Adipocyte (in vitro differentiated cells): ENCODE measurements around the gene GCDH.
A peak's percentile ranks its signal among the peaks of the same experiment; 100 is the strongest.

Experiments used
- DNase-seq: peaks from one replicate; pipeline ENCODE4 v3.0.0-alpha.2; 2015; ENCODE audit warnings: low read depth
- H3K27me3 ChIP-seq: replicated peaks from 2 replicates; pipeline ENCODE4 v1.7.0; 2013; ENCODE audit warnings: mild to moderate bottlenecking, low read length, moderate library complexity; ENCODE audit not compliant: control insufficient read depth, insufficient read depth
- H3K36me3 ChIP-seq: 2 replicates; pipeline ENCODE4 v1.7.0; 2013; ENCODE audit warnings: low read length, mild to moderate bottlenecking, moderate library complexity; ENCODE audit not compliant: control insufficient read depth, insufficient read depth, severe bottlenecking
- H3K4me1 ChIP-seq: 2 replicates; pipeline ENCODE4 v1.7.0; 2013; ENCODE audit warnings: mild to moderate bottlenecking, low read length, moderate library complexity; ENCODE audit not compliant: control insufficient read depth, insufficient read depth
- H3K4me3 ChIP-seq: 2 replicates; pipeline ENCODE4 v1.7.0; 2013; ENCODE audit warnings: mild to moderate bottlenecking, low read length, moderate library complexity
- H3K9ac ChIP-seq: 2 replicates; pipeline ENCODE4 v1.7.0; 2013; ENCODE audit warnings: mild to moderate bottlenecking, low read length, moderate library complexity
- H3K9me3 ChIP-seq: 2 replicates; pipeline ENCODE4 v1.7.0; 2013; ENCODE audit warnings: mild to moderate bottlenecking, low read length, moderate library complexity; ENCODE audit not compliant: control insufficient read depth

Gene GCDH

DNA sequence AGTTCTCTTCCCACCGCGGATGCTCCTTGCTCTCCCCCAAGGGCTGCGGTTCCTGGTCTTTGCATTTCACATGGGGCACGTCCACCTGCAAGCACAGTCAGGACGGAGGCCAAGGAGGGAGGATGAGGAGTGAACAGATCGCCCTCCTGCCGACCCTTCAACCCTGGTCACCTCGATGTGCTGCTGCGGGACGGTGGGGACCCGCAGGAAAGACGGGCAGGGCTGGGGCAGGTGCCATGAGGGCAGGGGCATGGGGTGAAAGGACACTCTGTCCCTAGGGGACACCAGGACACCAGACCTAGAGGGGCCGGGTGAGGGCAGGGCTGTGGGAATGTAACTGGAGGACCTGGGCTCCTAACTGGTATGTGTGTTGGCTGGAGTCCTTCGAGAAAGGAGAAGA, 27.3 kb downstream of the GCDH start:
- H3K4me1 ChIP-seq: peaks cover 10% of the 10 kb centered on the region
- no peak for DNase-seq
- H3K9ac ChIP-seq: no peak overlapping the region
- H3K36me3 ChIP-seq: peaks cover 11% of the 10 kb centered on the region
- H3K27me3 ChIP-seq: no peaks in the 10 kb centered on the region
- H3K4me3 ChIP-seq: no peak overlapping the region
- H3K9me3 ChIP-seq: no peaks in the 10 kb centered on the region

DNA sequence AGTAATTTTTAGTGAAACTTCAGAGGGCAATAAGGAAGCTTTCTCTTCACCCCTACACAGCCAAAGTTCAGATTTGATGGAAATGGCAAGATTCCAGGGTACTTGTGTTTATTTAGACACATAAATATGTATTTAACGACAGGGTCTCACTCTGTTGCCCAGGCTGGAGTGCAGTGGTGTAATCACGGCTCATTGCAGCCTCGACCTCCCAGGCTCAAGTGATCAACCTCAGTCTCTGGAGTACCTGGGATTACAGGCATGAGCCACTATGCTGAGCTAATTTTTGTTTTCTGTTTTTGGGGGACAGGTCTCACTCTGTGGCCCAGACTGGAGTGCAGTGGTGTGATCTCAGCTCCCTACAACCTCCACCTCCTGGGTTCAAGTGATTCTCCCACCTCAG, 30.1 kb downstream of the GCDH start:
- Histone ChIP-seq H3K4me3 (no peak overlapping the region), H3K4me1 (peaks cover 3% of the 10 kb centered on the region), H3K36me3 (peaks cover 31% of the 10 kb centered on the region), H3K9me3 (no peaks in the 10 kb centered on the region), H3K9ac (no peak overlapping the region), H3K27me3 (no peaks in the 10 kb centered on the region)
- DNase-seq: no peak

DNA sequence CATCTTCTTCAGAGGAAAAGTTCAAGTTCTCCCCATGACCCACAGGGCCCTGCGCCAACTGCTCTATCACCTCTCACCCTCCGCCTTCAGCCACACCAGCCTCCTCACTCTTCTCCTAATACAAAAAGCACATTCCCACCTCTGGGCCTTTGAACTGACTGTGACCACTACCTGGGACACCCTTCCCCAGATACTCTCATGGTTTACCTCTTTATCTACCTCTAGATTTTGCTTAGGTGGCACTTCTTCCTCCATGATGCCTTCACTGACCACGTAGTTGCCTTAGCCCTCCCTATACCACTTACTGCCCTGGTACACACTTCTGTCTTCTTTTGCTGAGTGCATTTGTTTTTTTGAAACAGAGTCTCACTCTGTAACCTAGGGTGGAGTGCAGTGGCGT, 32.0 kb downstream of the GCDH start:
- Histone ChIP-seq H3K9me3 (no peaks in the 10 kb centered on the region), H3K4me1 (peaks cover 3% of the 10 kb centered on the region), H3K36me3 (peaks cover 46% of the 10 kb centered on the region), H3K4me3 (no peak overlapping the region), H3K27me3 (no peaks in the 10 kb centered on the region), H3K9ac (no peak overlapping the region)
- DNase-seq: no peak

DNA sequence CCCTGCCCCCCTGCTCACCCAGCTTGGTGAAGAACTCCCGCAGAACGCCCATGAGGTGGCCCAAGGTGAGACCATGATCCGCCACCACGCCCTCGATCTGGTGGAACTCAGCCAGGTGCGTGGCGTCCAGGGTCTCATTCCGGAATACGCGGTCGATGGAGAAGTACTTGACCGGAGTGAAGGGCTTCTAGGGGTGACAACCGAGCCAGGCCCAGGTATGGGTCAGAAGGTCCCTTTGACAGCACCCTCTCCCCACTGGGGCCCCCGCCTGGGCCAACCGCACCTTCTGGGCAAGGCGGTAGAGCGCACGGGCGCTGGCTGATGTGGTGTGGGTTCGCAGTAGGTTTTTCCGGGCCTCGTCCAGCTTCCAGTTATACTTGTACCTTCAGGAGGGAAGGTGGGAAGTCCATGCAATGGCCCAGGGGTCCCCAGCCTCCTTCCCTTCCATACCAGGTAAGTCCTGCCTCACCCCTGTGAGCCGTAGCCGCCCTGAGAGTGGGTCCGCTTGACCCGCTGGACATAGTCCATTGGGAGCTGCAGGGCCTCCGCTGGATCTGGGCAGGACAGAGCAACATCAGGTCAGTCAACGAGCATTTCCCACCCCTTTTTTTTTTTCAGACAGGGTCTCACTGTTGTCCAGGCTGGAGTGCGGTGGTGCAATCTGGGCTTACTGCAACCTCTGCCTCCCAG, 33.8 kb downstream of the GCDH start:
- Histone ChIP-seq H3K27me3 (no peaks in the 10 kb centered on the region), H3K9me3 (no peaks in the 10 kb centered on the region), H3K9ac (no peak overlapping the region), H3K4me3 (no peak overlapping the region), H3K36me3 (peaks cover 63% of the 10 kb centered on the region), H3K4me1 (no peaks in the 10 kb centered on the region)
- no peak for DNase-seq

DNA sequence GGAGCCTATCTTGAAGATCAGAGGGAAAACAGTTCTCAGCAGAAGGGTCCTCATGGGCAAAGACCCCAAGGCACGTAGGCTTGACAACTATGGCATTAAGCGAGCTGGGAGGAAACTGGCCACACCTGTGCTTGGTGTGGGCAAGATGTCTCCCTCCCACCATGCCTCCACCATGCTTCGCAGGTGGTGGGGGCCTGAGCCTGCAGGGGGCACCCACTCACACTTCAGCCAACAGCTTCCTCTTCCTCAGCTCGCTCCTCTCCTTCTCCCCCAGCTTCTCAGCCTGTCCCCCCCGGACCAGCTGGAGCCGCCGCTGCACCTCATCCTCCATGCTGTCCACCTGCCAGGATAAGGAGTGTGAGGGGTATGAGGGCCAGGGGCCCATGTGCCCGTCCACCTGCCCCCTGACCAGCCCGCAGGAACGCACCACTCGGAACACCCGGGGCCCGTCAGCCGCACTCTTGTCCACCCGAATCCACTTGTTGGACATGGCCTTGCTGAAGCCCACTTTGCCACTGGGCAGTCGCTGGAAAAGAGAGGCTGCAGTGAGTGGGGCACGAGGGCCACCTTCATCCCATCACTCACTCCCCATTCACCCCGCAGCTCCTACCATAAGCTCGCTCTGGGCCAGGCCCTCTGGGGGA, 39.2 kb downstream of the GCDH start:
- DNase-seq: no peak
- Histone ChIP-seq H3K4me1 (peaks cover 14% of the 10 kb centered on the region), H3K4me3 (no peak overlapping the region), H3K36me3 (peaks cover 46% of the 10 kb centered on the region), H3K27me3 (no peaks in the 10 kb centered on the region), H3K9ac (no peak overlapping the region), H3K9me3 (no peaks in the 10 kb centered on the region)

DNA sequence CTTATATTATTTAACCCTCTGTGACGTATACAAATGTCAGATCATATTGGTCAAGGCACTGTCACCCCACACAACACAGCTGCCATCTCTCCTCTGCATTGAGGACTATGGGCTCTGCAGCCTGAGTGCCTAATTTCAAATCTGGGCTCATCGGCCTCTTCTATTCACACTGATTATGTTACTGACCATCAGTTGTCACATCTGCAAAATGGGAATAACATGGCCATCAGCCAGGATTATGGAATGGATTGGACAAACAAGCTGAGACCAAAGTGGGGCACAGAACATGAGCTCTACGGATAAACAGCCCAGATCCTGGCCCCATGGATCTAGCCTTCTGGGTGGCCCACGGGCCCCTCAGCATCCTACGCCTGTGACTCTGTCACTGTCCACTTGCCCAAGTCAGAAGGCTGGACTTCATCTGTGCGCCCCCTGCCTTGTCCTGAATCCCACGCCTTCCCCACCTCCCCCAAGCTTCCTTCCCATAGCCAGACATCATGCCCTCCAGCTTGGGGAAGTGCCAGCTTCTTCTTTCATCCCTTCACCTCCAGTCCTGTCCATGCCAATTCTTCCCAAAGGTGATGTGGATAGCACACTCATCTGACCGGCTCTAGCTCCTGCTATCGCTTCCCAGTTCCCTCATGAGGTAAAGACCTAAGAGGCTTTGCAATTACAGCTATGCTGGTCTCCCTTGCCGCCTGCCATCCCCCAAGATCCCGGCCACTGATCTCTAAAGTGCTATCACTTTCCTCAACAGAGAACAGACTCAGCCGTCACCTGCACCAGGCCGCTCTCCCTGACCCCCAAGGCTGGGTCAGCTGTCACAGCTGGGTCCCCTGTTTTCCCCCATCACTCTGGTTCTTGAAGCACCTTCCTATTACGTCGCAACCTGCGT, 41.7 kb downstream of the GCDH start:
- Histone ChIP-seq H3K27me3 (no peaks in the 10 kb centered on the region), H3K4me3 (peak overlapping the region; percentile 92), H3K9ac (peak overlapping the region; percentile 95), H3K9me3 (no peaks in the 10 kb centered on the region), H3K4me1 (peaks cover 18% of the 10 kb centered on the region), H3K36me3 (peaks cover 33% of the 10 kb centered on the region)
- DNase-seq: no peak

DNA sequence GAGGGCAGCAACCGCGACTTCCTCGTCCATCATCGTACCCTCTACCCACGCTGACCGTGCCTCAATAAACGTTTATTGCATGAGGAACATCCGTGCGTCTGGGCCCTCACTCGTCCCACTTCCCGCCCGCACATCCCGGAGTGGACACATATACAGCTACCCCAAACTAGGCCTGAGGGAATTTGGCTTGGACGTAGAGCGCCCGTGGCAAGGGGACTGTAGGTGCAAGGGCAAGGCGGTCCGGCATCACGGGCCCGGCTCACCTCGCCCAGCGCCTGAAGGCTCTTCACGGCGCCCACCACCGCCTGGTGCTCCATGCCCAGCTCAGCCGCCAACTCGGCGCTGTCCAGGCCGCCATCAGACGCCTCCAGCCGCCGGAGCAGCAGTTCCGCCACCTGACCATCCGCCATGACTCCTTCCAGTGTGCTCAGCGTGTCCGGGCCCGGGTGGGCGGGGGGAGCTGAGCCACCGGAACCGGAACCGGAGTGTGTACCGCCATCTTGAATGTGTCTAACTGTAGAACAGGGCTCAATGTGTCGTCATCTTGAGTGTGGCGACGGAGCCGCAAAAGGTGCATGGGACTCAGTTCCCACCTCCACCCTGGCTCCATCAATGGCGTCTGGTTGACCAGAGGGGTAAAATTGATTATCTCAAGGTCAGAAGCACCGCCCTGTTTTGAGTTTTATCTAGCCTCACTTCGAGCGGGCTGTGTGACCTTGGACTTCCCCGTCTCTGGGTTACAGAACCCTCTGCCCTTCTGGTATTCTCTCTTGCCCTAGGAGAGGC, 42.5 kb downstream of the GCDH start, which contains the start of gene FARSA:
TSS of gene FARSA (minus strand) at position 425 of the 786 bp plus-strand sequence. CDS start at position 410, 15 bp downstream.
- peak; percentile 97 for DNase-seq
- Histone ChIP-seq H3K27me3 (no peaks in the 10 kb centered on the region), H3K9ac (peak within 1 kb of the TSS; percentile 95), H3K4me3 (peak within 1 kb of the TSS; percentile 92), H3K4me1 (peaks cover 21% of the 10 kb centered on the region), H3K9me3 (no peaks in the 10 kb centered on the region), H3K36me3 (peaks cover 25% of the 10 kb centered on the region)

DNA sequence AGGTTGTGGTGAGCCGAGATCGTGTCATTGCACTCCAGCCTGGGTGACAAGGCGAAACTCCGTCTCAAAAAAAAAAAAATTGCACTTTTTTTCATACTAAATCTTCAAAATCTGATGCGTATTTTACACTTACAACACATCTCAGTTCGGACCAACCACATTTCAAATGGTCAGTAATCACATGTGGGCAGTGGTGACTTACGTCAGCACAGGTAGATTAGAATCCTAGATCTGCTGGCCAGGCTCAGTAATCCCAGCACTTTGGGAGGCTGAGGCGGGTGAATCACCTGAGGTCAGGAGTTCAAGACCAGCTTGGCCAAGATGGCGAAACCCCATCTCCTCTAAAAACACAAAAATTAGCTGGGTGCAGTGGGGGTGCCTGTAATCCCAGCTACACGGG, 44.1 kb downstream of the GCDH start:
- Histone ChIP-seq H3K4me3 (no peak overlapping the region), H3K27me3 (no peaks in the 10 kb centered on the region), H3K9me3 (no peaks in the 10 kb centered on the region), H3K36me3 (peaks cover 20% of the 10 kb centered on the region), H3K4me1 (peaks cover 30% of the 10 kb centered on the region), H3K9ac (no peak overlapping the region)
- no peak for DNase-seq

DNA sequence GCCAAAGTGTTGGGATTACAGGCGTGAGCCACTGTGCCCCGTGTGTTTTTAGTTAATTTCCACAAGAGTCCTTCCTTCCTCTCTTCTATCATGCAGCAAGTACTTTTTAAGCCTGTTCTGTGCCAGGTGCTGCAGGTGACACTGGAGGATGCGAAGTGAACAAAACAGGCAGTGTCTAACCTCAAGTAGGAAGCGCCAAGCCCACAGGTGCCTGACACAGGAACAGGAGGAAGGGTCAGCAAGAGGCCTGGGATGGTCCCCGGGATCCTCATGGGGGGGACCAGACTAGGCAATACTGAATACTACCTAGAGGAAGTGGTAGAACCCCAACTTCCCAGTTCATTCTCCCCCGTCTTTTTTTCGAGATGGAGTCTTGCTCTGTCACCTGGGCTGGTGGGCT, 45.6 kb downstream of the GCDH start:
- no peaks in the 10 kb centered on the region for H3K27me3 ChIP-seq
- H3K36me3 ChIP-seq: peaks cover 26% of the 10 kb centered on the region
- no peak overlapping the region for H3K4me3 ChIP-seq
- H3K9me3 ChIP-seq: no peaks in the 10 kb centered on the region
- no peak overlapping the region for H3K9ac ChIP-seq
- peaks cover 39% of the 10 kb centered on the region for H3K4me1 ChIP-seq
- DNase-seq: no peak

DNA sequence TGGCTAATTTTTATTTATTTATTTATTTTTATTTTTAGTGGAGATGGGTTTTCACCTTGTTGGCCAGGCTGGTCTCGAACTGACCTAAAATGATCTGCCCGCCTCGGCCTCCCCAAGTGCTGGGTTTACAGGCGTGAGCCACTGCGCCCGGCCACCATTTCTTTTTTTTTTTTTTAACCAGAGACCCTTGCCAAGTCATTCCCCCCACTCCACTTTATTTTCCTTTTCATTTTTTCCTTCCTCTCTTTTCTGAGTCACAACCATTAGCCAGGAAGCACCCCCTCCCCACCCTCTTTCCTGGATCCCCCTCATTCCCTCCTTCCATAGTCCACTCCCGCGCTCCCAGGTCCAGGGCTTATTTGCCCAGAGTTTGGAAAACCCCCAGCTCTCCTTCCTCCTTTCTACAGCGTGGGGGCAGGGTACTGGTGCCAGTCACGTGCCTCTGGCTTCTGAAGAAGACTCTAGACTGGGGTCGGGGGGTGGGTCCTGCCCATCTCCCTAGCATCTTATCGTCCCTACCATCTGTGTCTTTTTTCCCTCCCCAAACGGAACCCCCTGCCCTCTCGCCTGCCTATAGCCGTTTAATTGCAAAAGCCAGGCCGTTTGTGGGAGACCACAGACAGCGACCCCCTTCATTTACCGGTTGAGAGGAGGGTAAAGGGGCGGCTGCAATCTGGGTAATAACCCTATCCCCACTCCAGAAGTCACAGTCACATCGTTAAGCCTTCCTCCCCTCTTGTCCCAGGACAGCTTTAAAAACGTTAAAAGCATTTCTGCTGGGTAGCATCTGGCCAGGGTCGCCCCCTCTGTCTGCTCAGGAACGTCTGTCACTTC, 46.4 kb downstream of the GCDH start:
- peak overlapping the region; percentile 97 for H3K4me3 ChIP-seq
- no peaks in the 10 kb centered on the region for H3K27me3 ChIP-seq
- H3K4me1 ChIP-seq: peaks cover 38% of the 10 kb centered on the region
- peaks cover 33% of the 10 kb centered on the region for H3K36me3 ChIP-seq
- peak overlapping the region; percentile 99 for H3K9ac ChIP-seq
- no peak for DNase-seq
- no peaks in the 10 kb centered on the region for H3K9me3 ChIP-seq
